Hematopoietic multipotent progenitor cell treated with erythropoietin and hydrocortisone succinate and interleukin-3 and kit ligand, for 4 days (in vitro differentiated cells): ENCODE results near the gene CENPU.
"Not testable (repeated sequence)": the region's sequence is repeated elsewhere in the genome, so short reads cannot be mapped to it uniquely, and the experiment has no call there.

Experiments used
- DNase-seq: peaks from one replicate; pipeline ENCODE4 v3.0.0-alpha.2; 2015

Gene CENPU

GRCh38 chr4:184657820-184658219, 76.1 kb downstream of the CENPU start:
- DNase-seq: not testable (repeated sequence)

DNA sequence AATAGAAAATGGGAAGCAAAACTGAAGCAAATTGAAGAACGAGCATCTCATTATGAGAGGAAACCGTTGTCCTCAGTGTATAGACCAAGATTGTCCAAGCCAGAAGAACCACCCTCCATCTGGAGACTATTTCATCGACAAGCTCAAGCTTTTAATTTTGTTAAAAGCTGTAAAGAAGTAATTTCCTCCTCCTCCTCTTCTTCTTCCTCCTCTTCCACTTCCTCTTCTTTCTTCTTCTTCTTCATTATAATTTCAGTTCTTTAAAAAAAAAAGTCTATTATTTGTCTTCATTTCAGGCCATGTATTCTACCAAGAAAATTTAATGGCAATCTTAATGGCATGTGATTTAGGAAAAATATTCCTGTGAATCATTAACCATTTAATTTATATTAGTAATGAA, 76.8 kb downstream of the CENPU start:
- no peak for DNase-seq

DNA sequence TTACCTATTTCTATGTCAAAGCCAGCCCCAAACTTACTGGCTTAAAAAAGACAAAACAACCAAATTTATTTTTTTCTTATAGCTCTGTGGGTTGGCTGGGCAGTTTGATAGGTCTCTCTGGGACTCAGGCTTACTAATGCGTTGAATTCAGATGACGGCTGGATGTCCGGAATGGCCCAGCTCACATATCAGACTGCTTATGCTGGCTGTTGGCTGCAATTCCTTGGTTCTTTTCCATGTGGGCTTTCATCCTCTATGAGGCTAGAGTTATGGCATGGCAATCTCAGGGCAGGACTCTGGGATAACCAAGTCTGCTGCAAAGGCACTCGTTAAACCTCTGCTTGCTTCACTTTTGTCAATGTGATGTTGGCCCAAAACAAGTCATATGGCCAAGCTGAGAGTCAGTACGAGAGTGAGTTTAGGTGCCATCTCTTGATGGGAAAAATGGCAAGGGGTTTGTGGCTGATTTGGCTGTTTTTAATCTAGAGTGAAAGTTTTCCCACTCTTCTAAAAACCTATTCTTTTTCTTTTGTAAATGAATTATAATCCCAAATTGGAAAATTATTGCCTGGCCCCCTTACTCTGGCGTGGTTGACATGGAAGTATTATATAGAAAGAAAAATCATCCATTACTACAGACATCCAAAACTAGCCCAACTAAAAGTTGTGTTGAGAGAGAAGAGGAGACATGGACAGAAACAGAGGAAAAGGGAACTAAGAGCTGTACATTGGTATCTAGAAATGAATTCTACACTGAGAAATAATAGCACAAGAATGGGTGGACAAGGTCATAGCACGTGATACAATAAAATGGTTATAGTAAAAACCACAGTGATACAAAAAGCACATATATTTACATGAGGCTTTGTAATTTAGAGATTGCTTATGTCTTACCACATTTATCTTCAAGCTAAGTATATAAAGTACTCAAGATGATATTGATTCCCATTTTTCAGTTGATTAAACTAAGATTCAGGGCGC, 77.7 kb downstream of the CENPU start:
- no peak for DNase-seq

GRCh38 chr4:184653650-184654049, 80.2 kb downstream of the CENPU start:
- no peak for DNase-seq

- not testable (repeated sequence) for DNase-seq
Observed at GRCh38 chr4:184652681-184653080, 81.2 kb downstream of the CENPU start.

DNA sequence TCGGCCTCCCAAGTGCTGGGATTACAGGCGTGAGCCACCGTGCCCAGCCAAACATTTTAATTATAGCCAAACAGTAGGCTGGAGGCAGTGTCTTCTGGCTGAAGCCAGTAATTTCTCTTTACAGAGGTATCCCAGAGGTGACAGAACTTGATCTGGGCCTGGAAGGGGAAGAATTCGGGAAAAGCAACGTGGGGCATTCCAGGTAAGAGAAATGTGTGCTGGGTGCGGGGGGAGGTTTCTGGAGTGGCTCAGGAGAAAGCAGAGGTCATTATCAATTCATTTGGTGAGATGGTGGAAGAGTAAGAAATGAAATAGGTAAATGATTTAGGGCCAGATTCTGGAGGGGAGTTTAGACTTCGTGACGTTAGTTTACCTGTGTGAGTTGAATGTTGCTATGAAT, 82.0 kb downstream of the CENPU start:
- no peak for DNase-seq

- DNase-seq: peak; percentile 66
Observed at GRCh38 chr4:184649971-184650855, 83.7 kb downstream of the CENPU start.

GRCh38 chr4:184649026-184649970, 84.6 kb downstream of the CENPU start, which contains the start of the genes CASP3 and PRIMPOL:
Gene CASP3, minus strand, starts transcription at chr4:184649447. Its CDS starts 10,994 bp downstream, at chr4:184638453.
Gene PRIMPOL, plus strand, starts transcription at chr4:184649738. Its CDS starts 7,403 bp downstream, at chr4:184657141.
- DNase-seq: peak; percentile 98

DNA sequence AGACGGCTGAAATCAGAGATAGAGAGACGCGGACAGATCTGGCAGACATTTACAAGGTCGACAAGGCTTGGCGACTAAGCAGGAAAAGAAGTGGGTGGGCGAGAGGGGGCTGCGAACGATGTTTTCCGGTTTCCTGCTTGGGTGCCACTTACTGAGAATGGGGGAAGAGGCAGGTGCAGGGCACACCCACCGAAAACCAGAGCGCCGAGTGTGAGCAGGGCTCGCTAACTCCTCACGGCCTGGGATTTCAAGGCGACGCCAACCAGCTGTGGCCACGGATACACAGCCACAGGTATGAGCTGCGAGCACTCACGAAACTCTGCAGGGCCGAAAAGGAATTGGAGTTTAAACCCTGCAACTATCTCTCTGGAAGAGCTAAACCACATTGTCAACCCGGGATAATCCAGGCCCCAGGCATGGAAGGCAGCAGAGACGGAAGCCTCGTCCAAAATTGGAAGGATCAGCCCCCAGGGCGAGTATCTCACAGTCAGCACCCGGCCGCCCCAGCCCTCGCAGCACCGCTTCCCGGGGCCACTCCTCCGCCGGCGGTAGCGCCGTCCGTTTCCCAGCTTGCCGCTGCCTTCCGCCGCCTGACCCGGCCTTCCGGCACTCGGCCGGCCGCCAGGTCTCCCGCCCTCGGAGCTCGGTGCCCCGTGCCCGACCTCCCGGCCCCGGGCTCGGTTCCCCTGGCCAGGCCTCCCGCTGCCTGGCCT, 85.4 kb downstream of the CENPU start:
- DNase-seq: peak; percentile 60

GRCh38 chr4:184648054-184648312, 85.9 kb downstream of the CENPU start:
- DNase-seq: no peak

DNA sequence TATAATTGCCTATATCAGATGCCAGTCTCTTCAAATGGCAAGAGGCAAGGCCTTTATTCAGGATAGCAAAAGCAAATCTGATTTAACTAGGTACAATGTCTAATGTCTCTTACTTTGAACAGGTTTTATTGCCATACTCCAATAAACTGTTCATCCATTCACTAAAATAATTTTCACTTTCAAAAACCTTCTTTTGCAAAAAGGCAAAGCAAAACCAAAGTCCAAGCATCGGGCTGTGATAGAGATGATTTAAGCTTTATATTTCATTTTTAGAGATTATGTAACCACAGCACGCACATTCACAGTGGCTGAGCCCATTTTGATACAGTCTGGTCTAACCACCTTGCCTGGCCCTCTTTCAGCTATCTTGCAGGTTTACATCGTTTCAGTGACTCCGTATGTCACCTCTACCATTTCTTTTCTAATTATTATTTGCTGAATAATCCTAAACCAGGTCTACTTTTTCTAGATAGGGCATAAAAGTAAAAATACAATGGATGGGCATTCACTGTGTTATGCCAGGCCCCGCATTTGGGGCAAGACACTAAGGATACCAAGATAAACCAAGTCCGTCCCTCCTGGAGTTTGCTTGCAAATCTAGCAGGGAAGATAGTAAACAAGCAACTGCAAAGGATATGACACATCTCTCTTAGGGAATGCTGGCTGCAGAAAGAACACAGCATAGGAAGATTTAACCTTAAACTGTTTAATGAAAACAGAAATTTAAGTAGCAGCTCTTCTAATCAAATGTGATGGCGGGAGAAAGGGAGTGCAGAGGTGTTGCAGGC, 86.4 kb downstream of the CENPU start:
- no peak for DNase-seq

GRCh38 chr4:184645904-184646610, 87.8 kb downstream of the CENPU start:
- DNase-seq: no peak

DNA sequence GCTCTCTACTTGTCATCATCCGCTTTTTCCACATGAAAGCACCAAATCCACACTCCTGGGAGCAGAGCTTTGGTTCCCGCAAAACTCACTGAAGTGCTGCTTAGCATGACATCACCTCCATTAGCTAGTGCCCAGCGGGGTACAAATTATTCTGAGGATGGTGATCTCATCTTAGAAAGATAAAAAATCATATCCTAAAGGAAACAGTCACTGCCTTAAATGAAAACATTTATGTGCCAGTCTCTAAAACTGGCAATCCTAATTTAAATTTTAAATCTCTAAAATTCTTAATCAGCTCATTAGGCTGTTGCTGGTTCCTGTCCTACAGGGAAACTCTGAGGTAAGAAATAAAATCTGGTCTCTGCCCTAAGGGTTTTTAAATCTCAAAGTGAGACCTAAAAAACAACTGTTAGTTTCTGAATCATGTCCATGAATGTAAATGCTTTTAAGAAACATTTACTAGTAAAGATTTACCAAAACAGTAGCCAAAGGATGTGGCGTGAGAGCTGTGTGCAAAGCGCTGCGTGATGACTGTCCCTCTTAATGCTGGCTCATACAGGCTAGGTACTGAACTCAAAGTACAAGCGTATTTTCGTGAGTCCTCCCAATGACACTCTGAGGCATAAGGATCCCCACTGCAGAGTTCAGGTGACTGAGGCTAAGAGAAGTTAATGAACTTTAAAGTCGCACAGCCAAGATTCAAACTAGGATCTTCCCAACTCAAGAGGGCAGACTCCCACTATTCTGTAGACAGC, 89.2 kb downstream of the CENPU start:
- no peak for DNase-seq
